Kidney (tissue), 14 donors: Measurements from ENCODE around the gene FAM20C. TPM values are rescaled to one million over a fixed set of nuclear protein-coding genes. Genes with fewer than 3 reads are reported as not detected.

Source experiments
- DNase-seq, 5 donors: peaks; one replicate each; pipeline ENCODE4 v3.0.0-alpha.2; 2013 to 2020
- FAIRE-seq: peaks from 2 replicates; lab custom pipeline; 2012; peaks lifted over from hg19 to GRCh38; lab: Jason Lieb, UNC
- H3K27ac ChIP-seq, 2 donors: one replicate each; pipeline ENCODE4 v1.7.0; 2013; ENCODE audit warnings: low read depth in 2 of 2, low read length in 2 of 2, inconsistent platforms in 1 of 2
- H3K27me3 ChIP-seq: one replicate; pipeline ENCODE4 v1.7.1; 2013; ENCODE audit warnings: low read length, inconsistent platforms; ENCODE audit not compliant: control insufficient read depth, insufficient read depth
- H3K36me3 ChIP-seq, 3 donors: one replicate each; pipeline versions ENCODE4 v1.7.0 to v1.7.1; 2013; ENCODE audit warnings: low read length in 3 of 3, control low read depth in 1 of 3, inconsistent platforms in 1 of 3; ENCODE audit not compliant: insufficient read depth in 3 of 3, control insufficient read depth in 2 of 3
- H3K4me1 ChIP-seq, 3 donors: one replicate each; pipeline versions ENCODE4 v1.7.0 to v1.7.1; 2013; ENCODE audit warnings: low read length in 3 of 3, inconsistent platforms in 1 of 3, low read depth in 1 of 3; ENCODE audit not compliant: control insufficient read depth in 2 of 3, insufficient read depth in 2 of 3
- H3K4me3 ChIP-seq, 3 donors: one replicate each; pipeline versions ENCODE4 v1.7.0 to v1.8.1; 2013; ENCODE audit warnings: low read length in 3 of 3, control low read depth in 1 of 3, inconsistent platforms in 1 of 3
- H3K9ac ChIP-seq, 3 donors: one replicate each; pipeline versions ENCODE4 v1.7.0 to v1.7.1; 2013; ENCODE audit warnings: low read length in 3 of 3, control low read depth in 1 of 3, inconsistent platforms in 1 of 3
- H3K9me3 ChIP-seq, 3 donors: one replicate each; pipeline versions ENCODE4 v1.7.0 to v1.7.1; 2013; ENCODE audit warnings: low read length in 3 of 3, control low read depth in 1 of 3, inconsistent platforms in 1 of 3; ENCODE audit not compliant: control insufficient read depth in 2 of 3, insufficient read depth in 1 of 3
- intact Hi-C: fragments of 100-400 bp; cut with DNase I; formaldehyde crosslinking; loops from one replicate; pipeline ENCODE4 v1.11.1; 2022
- polyA plus RNA-seq: library from polyadenylated mRNA; stranded (reverse); fragments of 350-450 nt; fragmentation: Illumina TruSeq; extraction: RNeasy Lipid Tissue Mini Kit (QIAGEN cat#74804); gene quantifications from one replicate; pipeline ENCODE4 v1.2.3, GENCODE V29; 2014; ENCODE audit warnings: low read depth, low replicate concordance; ENCODE audit not compliant: insufficient read depth
- total RNA-seq: library from RNA; stranded (reverse); fragmentation: NEBNext Ultra II Directional; extraction: Animal tissue kit (Norgen Biotek cat#: 25700); gene quantifications from one replicate; pipeline ENCODE4 v1.2.1, GENCODE V29; 2021
- TF ChIP-seq, protein P1 (sequence below): IDR thresholded peaks from 3 replicates; pipeline ENCODE4 v1.5.1; 2012; ENCODE audit warnings: mild to moderate bottlenecking, moderate library complexity, borderline replicate concordance; ENCODE audit not compliant: insufficient read depth; ENCODE audit errors: extremely low read depth
- donor health status: control.
- donor health status: control.
- donor health status: control.
- donor health status: control.
- donor health status: control.
- donor health status: DM: yes; HTN: yes; CAD: no.
- donor health status: Normal renal cell carcinoma (clear cell type).

FAM20C gene
- total and polyA plus RNA-seq, 2 donors from 2014 or later, result 84.9 to 114 TPM

DNA sequence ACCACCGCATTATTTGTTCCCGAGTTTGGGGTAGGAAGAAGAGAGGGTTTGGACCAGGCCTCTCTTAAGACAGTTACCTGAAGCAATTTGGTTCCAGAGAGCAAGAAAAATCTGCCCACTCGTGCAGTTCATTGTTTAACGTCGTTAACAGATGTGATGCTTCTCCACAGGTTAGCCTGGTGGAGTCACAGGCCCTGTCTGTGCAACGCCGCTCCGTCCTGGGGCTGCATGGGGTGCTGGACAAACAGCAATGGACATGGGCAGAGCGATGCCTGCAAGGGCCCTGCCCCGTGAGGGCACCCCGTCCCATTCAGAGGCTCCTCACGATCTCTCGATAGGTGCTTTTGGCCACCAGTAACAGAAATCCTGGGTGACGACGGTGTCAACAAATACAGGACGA lies 107.3 kb downstream of the FAM20C start:
- TF ChIP-seq, protein P1, sequence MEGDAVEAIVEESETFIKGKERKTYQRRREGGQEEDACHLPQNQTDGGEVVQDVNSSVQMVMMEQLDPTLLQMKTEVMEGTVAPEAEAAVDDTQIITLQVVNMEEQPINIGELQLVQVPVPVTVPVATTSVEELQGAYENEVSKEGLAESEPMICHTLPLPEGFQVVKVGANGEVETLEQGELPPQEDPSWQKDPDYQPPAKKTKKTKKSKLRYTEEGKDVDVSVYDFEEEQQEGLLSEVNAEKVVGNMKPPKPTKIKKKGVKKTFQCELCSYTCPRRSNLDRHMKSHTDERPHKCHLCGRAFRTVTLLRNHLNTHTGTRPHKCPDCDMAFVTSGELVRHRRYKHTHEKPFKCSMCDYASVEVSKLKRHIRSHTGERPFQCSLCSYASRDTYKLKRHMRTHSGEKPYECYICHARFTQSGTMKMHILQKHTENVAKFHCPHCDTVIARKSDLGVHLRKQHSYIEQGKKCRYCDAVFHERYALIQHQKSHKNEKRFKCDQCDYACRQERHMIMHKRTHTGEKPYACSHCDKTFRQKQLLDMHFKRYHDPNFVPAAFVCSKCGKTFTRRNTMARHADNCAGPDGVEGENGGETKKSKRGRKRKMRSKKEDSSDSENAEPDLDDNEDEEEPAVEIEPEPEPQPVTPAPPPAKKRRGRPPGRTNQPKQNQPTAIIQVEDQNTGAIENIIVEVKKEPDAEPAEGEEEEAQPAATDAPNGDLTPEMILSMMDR, result no peak
- no peak overlapping the region for H3K9ac ChIP-seq
- no peaks in the 10 kb centered on the region for H3K27me3 ChIP-seq
- DNase-seq, result peak in 2 of 5 donors; percentile 6 to 51
- intact Hi-C loops, result no loop called here
- H3K4me1 ChIP-seq, result peaks cover 0 to 5% (median 0%) of the 10 kb centered on the region in 3 donors
- no peaks in the 10 kb centered on the region for H3K36me3 ChIP-seq
- no peak overlapping the region for H3K27ac ChIP-seq
- FAIRE-seq, result no peak
- H3K4me3 ChIP-seq, result no peak overlapping the region
- peaks cover 0 to under 1% (median 0%) of the 10 kb centered on the region in 3 donors for H3K9me3 ChIP-seq

DNA sequence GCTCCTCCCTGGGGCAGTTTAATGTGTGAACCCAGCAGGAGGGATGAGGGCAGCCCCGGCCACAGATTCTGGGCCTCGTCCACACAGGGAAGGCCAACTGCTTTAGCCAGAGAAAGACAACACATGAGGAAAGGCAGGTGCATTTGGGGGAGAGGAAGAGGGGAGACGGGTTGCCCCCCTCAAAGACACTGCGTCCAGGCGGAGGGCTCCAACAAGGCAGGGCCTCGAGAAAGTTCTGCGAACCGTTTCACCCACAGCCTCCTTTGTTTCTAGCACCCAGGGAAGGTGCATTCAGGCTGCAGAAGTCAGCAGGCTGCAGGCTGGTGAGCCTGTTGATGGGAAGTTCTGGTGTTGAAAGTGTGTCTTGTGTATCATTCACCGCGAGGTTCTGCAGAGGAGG lies 107.7 kb downstream of the FAM20C start:
- no peaks in the 10 kb centered on the region for H3K27me3 ChIP-seq
- H3K9ac ChIP-seq, result no peak overlapping the region
- intact Hi-C loops, result no loop called here
- no peak for FAIRE-seq
- H3K27ac ChIP-seq, result no peak overlapping the region
- DNase-seq, result peak in 1 of 5 donors; percentile 7
- H3K4me1 ChIP-seq, result peaks cover 0 to 5% (median 0%) of the 10 kb centered on the region in 3 donors
- TF ChIP-seq, protein P1, result no peak
- no peak overlapping the region for H3K4me3 ChIP-seq
- H3K36me3 ChIP-seq, result no peaks in the 10 kb centered on the region
- H3K9me3 ChIP-seq, result peaks cover 0 to 2% (median 0%) of the 10 kb centered on the region in 3 donors

DNA sequence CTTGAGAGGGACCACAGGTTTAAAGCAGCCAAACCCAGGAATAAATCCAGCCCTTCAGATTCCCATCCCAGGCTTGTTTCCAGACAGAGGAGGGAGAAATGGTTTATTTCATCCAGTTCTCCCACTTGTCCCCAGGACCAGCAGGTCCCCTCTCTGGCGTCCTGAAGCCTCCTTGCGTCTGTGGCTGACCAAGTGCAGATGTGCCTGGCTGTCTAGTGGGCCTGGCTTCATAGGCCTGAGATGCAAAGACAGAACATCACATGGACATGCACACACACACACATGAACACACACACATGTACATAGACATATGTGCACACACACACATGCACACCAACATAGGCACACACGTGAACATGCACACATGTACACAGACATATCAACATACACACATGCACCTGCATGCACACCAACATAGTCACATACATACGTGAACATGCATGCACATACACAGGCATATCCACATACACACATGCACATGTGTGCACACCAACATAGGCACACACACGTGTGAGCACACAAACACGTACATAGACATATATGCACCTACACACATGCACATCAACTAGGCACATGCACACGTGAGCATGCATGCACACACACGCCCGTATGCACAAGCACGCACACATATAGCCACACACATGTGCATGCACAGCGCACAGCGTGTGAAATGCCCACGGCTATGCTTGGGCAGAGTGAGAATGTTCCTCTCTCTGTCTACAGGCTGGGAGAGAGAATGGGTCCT lies 108.3 kb downstream of the FAM20C start:
- peak in 1 of 5 donors; percentile 3 for DNase-seq
- Histone ChIP-seq H3K9me3 (peaks cover 0 to 2% (median 0%) of the 10 kb centered on the region in 3 donors), H3K27ac (no peak overlapping the region), H3K4me3 (no peak overlapping the region), H3K9ac (no peak overlapping the region), H3K36me3 (no peaks in the 10 kb centered on the region), H3K27me3 (no peaks in the 10 kb centered on the region), H3K4me1 (peaks cover 0 to 5% (median 0%) of the 10 kb centered on the region in 3 donors)
- no peak for FAIRE-seq
- TF ChIP-seq, protein P1, result no peak
- intact Hi-C loops, result no loop called here
